A673 (cell line): Measurements from ENCODE around the gene ALX4.

Experiments used
- EZH2 ChIP-seq: fragments of 200-600 bp; sonication (generic); IDR thresholded peaks from 2 replicates; pipeline ENCODE4 v1.6.1; 2017; ENCODE audit warnings: borderline replicate concordance, low read depth, mild to moderate bottlenecking, mixed read lengths, antibody characterized with exemption, low read length; ENCODE audit not compliant: poor library complexity, severe bottlenecking
- TF ChIP-seq, protein P1 (sequence below): fragments of 300-800, 200-600 bp; sonication (generic); conservative IDR thresholded peaks from 2 replicates; pipeline ENCODE4 v1.5.1; 2017; ENCODE audit warnings: low read depth, mild to moderate bottlenecking, antibody characterized with exemption, low read length, moderate library complexity, mixed read lengths

DNA sequence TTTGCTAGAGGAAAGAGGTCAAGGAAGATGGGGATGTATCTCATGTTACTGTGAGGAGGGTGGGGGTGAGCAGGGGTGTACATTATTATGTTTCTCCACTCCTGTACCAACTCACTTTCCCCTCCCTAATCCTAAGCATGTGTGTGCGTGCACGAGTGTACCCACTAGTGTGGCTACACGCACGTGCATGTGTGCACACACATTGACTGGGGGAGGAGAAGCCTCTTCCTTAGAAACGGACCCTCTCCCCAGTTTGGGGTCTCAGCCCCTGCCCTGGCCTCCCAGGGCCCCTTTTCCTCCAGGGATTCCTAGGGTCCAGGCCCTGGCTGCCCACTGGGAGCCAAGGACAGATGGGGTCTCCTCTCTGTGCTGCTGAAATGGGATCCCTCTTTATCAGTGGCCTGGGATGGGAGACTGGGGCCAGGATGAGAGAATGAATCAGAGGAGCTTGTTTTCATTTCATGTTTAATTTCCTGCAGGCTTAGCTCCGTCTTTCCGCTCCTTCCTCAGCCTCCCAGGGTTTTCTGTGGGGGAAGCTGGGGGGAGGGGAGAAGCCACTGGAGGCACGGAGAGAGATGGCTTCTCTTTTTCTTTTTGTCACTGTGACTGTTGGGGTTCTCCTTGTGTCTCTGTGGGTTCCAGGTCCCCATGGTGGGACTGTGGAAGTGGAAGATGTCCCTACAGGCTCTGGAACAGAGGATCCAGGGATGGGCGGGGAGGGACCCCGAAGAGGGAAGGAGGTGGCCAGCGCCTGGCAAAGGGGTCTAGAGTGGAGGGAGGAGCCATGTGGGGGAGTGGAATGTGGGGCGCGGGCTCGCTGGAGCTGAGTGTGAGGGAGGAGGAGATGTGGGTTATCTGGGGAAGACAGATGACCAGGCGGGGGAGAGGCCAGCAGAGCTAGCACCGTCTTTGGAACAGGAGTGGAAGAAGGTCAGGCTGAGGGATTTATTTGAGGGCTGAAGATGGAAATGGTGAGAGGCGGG, 40.3 kb downstream of the ALX4 start:
- TF ChIP-seq, protein P1, sequence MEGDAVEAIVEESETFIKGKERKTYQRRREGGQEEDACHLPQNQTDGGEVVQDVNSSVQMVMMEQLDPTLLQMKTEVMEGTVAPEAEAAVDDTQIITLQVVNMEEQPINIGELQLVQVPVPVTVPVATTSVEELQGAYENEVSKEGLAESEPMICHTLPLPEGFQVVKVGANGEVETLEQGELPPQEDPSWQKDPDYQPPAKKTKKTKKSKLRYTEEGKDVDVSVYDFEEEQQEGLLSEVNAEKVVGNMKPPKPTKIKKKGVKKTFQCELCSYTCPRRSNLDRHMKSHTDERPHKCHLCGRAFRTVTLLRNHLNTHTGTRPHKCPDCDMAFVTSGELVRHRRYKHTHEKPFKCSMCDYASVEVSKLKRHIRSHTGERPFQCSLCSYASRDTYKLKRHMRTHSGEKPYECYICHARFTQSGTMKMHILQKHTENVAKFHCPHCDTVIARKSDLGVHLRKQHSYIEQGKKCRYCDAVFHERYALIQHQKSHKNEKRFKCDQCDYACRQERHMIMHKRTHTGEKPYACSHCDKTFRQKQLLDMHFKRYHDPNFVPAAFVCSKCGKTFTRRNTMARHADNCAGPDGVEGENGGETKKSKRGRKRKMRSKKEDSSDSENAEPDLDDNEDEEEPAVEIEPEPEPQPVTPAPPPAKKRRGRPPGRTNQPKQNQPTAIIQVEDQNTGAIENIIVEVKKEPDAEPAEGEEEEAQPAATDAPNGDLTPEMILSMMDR, result no peak
- no peak for TF ChIP-seq EZH2
